NCI-H774 (cell line): ENCODE data around the gene PAXX.

Experiments used
- DNase-seq: peaks from one replicate; lab custom pipeline; 2025; lab: John Stamatoyannopoulos, UW

Gene PAXX

GRCh38 chr9:136968333-136969127 lies 23.7 kb upstream of the PAXX start:
- DNase-seq: no peak

GRCh38 chr9:136969150-136969549 lies 23.1 kb upstream of the PAXX start:
- DNase-seq: no peak

- no peak for DNase-seq
Measured at GRCh38 chr9:136969774-136970173, 22.4 kb upstream of the PAXX start.

- no peak for DNase-seq
Measured at GRCh38 chr9:136970361-136970760, 21.9 kb upstream of the PAXX start.

- no peak for DNase-seq
Measured at GRCh38 chr9:136971746-136972145, 20.5 kb upstream of the PAXX start.

GRCh38 chr9:136972335-136972734 lies 19.9 kb upstream of the PAXX start:
- DNase-seq: no peak

GRCh38 chr9:136972743-136973142 lies 19.5 kb upstream of the PAXX start:
- no peak for DNase-seq

- DNase-seq: no peak
Measured at GRCh38 chr9:136973618-136974617, 18.3 kb upstream of the PAXX start.

GRCh38 chr9:136974817-136975535 lies 17.2 kb upstream of the PAXX start:
- no peak for DNase-seq

GRCh38 chr9:136975644-136976043 lies 16.6 kb upstream of the PAXX start:
- DNase-seq: no peak

GRCh38 chr9:136977223-136977622 lies 15.0 kb upstream of the PAXX start, which contains the start of gene PTGDS:
TSS of gene PTGDS (plus strand) at chr9:136977504. CDS start at chr9:136977579, 75 bp downstream.
- no peak for DNase-seq

- DNase-seq: no peak
Measured at GRCh38 chr9:136977649-136978072, 14.6 kb upstream of the PAXX start.

GRCh38 chr9:136978073-136978864 lies 14.0 kb upstream of the PAXX start:
- peak; percentile 56 for DNase-seq

GRCh38 chr9:136978865-136979544 lies 13.2 kb upstream of the PAXX start:
- no peak for DNase-seq

- DNase-seq: no peak
Measured at GRCh38 chr9:136979769-136980587, 12.2 kb upstream of the PAXX start.

- DNase-seq: no peak
Measured at GRCh38 chr9:136980669-136981478, 11.3 kb upstream of the PAXX start.

GRCh38 chr9:136981588-136982231 lies 10.5 kb upstream of the PAXX start:
- no peak for DNase-seq
